Measurements from ENCODE around the gene SH3PXD2A. TPM values are rescaled to one million over a fixed set of nuclear protein-coding genes. Genes with fewer than 3 reads are reported as not detected.

The SH3PXD2A gene
- total and polyA plus RNA-seq, 9 of the 15 experiments (the other 6 are each of a cell fraction or from before 2014, with no cell fraction given): 0.41 to 9.3 (median 2.5) TPM

DNA sequence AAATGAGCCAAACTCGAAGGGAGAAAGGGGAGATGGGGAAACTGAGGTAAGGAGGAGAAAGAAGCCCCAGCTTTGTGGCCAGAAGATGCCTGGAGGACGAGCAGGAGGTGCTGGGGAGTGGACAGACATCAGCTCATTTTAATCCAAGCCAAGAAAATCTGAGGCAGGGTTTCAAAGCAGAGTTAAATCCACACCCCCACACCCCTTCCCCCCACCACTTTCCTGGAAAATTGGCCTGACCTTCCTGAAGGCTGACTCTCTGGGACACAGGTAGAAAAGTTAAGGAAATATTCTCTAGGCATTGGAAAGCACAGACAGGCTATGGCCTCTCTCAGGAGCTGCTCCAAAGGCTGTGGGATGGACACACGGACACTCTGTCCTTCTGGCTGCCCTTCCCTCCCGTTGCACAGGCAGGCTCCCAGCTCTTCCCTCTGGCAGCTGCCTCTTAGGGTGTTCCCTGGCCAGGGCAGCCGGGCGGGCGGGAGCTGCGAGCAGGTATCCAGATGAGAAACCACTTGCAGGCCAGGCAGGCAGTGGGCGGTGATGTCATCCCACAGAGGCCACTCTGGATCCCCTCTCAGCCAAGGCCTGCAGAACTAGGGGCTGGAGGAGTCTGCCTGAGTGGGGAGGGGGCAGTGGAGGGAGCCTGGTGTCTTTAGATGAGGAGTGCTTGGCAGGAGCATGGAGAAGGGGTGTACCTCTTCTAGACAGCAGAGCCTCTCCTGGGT is 190.1 kb downstream of the SH3PXD2A start:
- WGBS (ENCODE audit: insufficient coverage, low coverage, missing lambda C conversion rate): 82% methylated on average over 6 of the region's 9 CpGs
- Histone ChIP-seq H3K4me2 (ENCODE audit: insufficient read depth, low read length) (no peak overlapping the region), H3K4me3 (no peak overlapping the region), H3K4me1 (replicated peaks in 1 of 2; ENCODE audit: control insufficient read depth in 2 of 2, insufficient read depth in 2 of 2, low read length in 2 of 2) (peaks cover 14 to 43% of the 10 kb centered on the region in 2 experiments), H3K79me2 (ENCODE audit: control insufficient read depth, insufficient read depth, low read length) (peaks cover 36% of the 10 kb centered on the region), H3K36me3 (ENCODE audit: control insufficient read depth, insufficient read depth, low read length) (peaks cover 10% of the 10 kb centered on the region; the same call in 1 of the 3 replicates), H3K9me3 (replicated peaks; ENCODE audit: control insufficient read depth, insufficient read depth, low read depth, low read length) (no peaks in the 10 kb centered on the region), H4K20me1 (replicated peaks; ENCODE audit: control insufficient read depth, insufficient read depth, low read length) (no peaks in the 10 kb centered on the region), H3K9me1 (ENCODE audit: control insufficient read depth, insufficient read depth, low read length) (no peaks in the 10 kb centered on the region), H3K27ac (ENCODE audit: extremely low read depth, low read depth, low read length) (no peak overlapping the region), H3K9ac (ENCODE audit: insufficient read depth in 1 of 2, low read depth in 2 of 2, low read length in 2 of 2) (no peak overlapping the region), H2AFZ (ENCODE audit: low read depth, low read length) (no peak overlapping the region), H3K27me3 (ENCODE audit: control insufficient read depth in 2 of 2, insufficient read depth in 2 of 2, low read length in 2 of 2) (no peaks in the 10 kb centered on the region)
- ChIA-PET POLR2A (interaction anchor here (0.7 to 1.2 kb wide), 2 partner anchors 10 to 256 kb away, joined by 3 to 5 read pairs; no protein-coding TSS in a partner anchor), CTCF (ENCODE audit: low intra/inter-chr PET ratio) (no interaction called here)
- intact Hi-C loops (cut with micrococcal nuclease): loop anchor here (5.0 kb wide), 1 partner anchor 48 kb away; no protein-coding TSS in a partner anchor
- in situ Hi-C loops (cut with MboI): no loop called here
- BruUV-seq (replicated peaks): no TSS peak
- ATAC-seq (no peak), DNase-seq (ENCODE audit: extremely low read depth in 1 of 4, low spot score in 3 of 4) (no peak), FAIRE-seq (no peak)
- TF ChIP-seq HMGXB4 (CRISPR knock-in tag; IDR thresholded peaks at IDR 0.05): no peak
- no peak for TF ChIP-seq EGR1 (conservative IDR thresholded peaks at IDR 0.05)
- TF ChIP-seq SOX6 (IDR thresholded peaks at IDR 0.05): no peak
- no peak for TF ChIP-seq ZFP1 (CRISPR knock-in tag; IDR thresholded peaks at IDR 0.05)
- no peak for TF ChIP-seq CBX5 (IDR thresholded peaks at IDR 0.05; ENCODE audit: borderline replicate concordance, low read depth)
- no peak for TF ChIP-seq ZNF75A (CRISPR knock-in tag; IDR thresholded peaks at IDR 0.05)
- TF ChIP-seq POLR2G (IDR thresholded peaks at IDR 0.05; ENCODE audit: low read depth, low read length): no peak
- no peak for TF ChIP-seq CBX3 (IDR thresholded peaks at IDR 0.05; ENCODE audit: borderline replicate concordance in 1 of 2, low read length in 2 of 2)
- no peak for TF ChIP-seq MYNN (IDR thresholded peaks at IDR 0.05)
- no peak for TF ChIP-seq MYNN (CRISPR knock-in tag; IDR thresholded peaks at IDR 0.05)
- no peak for TF ChIP-seq NELFE (IDR thresholded peaks at IDR 0.05; ENCODE audit: insufficient read depth, insufficient read length)
- no peak for TF ChIP-seq SMAD4 (CRISPR knock-in tag; conservative IDR thresholded peaks at IDR 0.05)
- no peak for TF ChIP-seq ZNF586 (CRISPR knock-in tag; conservative IDR thresholded peaks at IDR 0.05)
- TF ChIP-seq FOXP1 (CRISPR knock-in tag; IDR thresholded peaks at IDR 0.05): no peak
- TF ChIP-seq HNRNPUL1 (IDR thresholded peaks at IDR 0.05; ENCODE audit: low read length): no peak
- TF ChIP-seq RBM25 (IDR thresholded peaks at IDR 0.05; ENCODE audit: low read depth, low read length, severe bottlenecking): no peak

Measured in K562 (cell line).